Type B pancreatic cell (in vitro differentiated cells): ENCODE results near the gene EDN3. TPM values are rescaled to one million over a fixed set of nuclear protein-coding genes. Genes with fewer than 3 reads are reported as not detected.

Experiments
- DNase-seq: peaks from one replicate; pipeline ENCODE4 v3.0.0; 2021; ENCODE audit warnings: mixed read lengths; ENCODE audit not compliant: unreplicated experiment; ENCODE audit errors: extremely low spot score
- H3K27ac Mint-ChIP-seq: 2 replicates; pipeline ENCODE4 v1.8.0; 2021; ENCODE audit warnings: mild to moderate bottlenecking, mixed read lengths
- H3K27me3 Mint-ChIP-seq: 2 replicates; pipeline ENCODE4 v1.8.0; 2021; ENCODE audit warnings: mixed read lengths
- H3K36me3 Mint-ChIP-seq: 2 replicates; pipeline ENCODE4 v1.8.0; 2021; ENCODE audit warnings: mixed read lengths
- H3K4me1 Mint-ChIP-seq: one replicate; pipeline ENCODE4 v1.8.0; 2021; ENCODE audit warnings: mixed read lengths; ENCODE audit not compliant: unreplicated experiment
- H3K4me3 Mint-ChIP-seq: 2 replicates; pipeline ENCODE4 v1.8.0; 2021; ENCODE audit warnings: mild to moderate bottlenecking, mixed read lengths
- H3K9me3 Mint-ChIP-seq: 2 replicates; pipeline ENCODE4 v1.8.0; 2021; ENCODE audit warnings: mixed read lengths
- total RNA-seq: library from RNA; stranded (reverse); gene quantifications from 2 replicates; pipeline ENCODE4 v1.2.1, GENCODE V29; 2021; ENCODE audit warnings: low replicate concordance
- TF ChIP-seq, protein P1 (sequence below): fragments of 200-600 bp; sonication (generic); conservative IDR thresholded peaks from 2 replicates; pipeline ENCODE4 v1.5.0; 2021; ENCODE audit warnings: antibody characterized with exemption, mild to moderate bottlenecking

The EDN3 gene
- total RNA-seq, 1 donor from 2014 or later, result 30.4 TPM

- peaks cover 31% of the 10 kb centered on the region for H3K36me3 Mint-ChIP-seq
- peaks cover 41% of the 10 kb centered on the region for H3K27me3 Mint-ChIP-seq
- TF ChIP-seq, protein P1, sequence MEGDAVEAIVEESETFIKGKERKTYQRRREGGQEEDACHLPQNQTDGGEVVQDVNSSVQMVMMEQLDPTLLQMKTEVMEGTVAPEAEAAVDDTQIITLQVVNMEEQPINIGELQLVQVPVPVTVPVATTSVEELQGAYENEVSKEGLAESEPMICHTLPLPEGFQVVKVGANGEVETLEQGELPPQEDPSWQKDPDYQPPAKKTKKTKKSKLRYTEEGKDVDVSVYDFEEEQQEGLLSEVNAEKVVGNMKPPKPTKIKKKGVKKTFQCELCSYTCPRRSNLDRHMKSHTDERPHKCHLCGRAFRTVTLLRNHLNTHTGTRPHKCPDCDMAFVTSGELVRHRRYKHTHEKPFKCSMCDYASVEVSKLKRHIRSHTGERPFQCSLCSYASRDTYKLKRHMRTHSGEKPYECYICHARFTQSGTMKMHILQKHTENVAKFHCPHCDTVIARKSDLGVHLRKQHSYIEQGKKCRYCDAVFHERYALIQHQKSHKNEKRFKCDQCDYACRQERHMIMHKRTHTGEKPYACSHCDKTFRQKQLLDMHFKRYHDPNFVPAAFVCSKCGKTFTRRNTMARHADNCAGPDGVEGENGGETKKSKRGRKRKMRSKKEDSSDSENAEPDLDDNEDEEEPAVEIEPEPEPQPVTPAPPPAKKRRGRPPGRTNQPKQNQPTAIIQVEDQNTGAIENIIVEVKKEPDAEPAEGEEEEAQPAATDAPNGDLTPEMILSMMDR, result no peak
Measured at GRCh38 chr20:59307270-59307669, 6.9 kb downstream of the EDN3 start.

GRCh38 chr20:59308493-59309201 is 8.2 kb downstream of the EDN3 start:
- no peak overlapping the region for H3K4me3 Mint-ChIP-seq
- DNase-seq, result no peak
- H3K36me3 Mint-ChIP-seq, result peaks cover 26% of the 10 kb centered on the region
- no peaks in the 10 kb centered on the region for H3K9me3 Mint-ChIP-seq
- TF ChIP-seq, protein P1, result no peak
- peaks cover 27% of the 10 kb centered on the region for H3K27me3 Mint-ChIP-seq
- H3K27ac Mint-ChIP-seq, result no peak overlapping the region
- peaks cover 31% of the 10 kb centered on the region for H3K4me1 Mint-ChIP-seq

More at GRCh38 chr20:59307270-59307669, 6.9 kb downstream of the EDN3 start:
- no peak overlapping the region for H3K4me3 Mint-ChIP-seq
- H3K27ac Mint-ChIP-seq, result no peak overlapping the region
- no peak for DNase-seq
- H3K9me3 Mint-ChIP-seq, result no peaks in the 10 kb centered on the region
- H3K4me1 Mint-ChIP-seq, result peaks cover 37% of the 10 kb centered on the region

- Mint-ChIP-seq H3K9me3 (no peaks in the 10 kb centered on the region), H3K36me3 (peaks cover 21% of the 10 kb centered on the region), H3K4me1 (peaks cover 29% of the 10 kb centered on the region), H3K27ac (no peak overlapping the region), H3K4me3 (no peak overlapping the region), H3K27me3 (peaks cover 21% of the 10 kb centered on the region)
- TF ChIP-seq, protein P1, result no peak
- DNase-seq, result no peak
Measured at GRCh38 chr20:59309218-59309617, 8.8 kb downstream of the EDN3 start.

DNA sequence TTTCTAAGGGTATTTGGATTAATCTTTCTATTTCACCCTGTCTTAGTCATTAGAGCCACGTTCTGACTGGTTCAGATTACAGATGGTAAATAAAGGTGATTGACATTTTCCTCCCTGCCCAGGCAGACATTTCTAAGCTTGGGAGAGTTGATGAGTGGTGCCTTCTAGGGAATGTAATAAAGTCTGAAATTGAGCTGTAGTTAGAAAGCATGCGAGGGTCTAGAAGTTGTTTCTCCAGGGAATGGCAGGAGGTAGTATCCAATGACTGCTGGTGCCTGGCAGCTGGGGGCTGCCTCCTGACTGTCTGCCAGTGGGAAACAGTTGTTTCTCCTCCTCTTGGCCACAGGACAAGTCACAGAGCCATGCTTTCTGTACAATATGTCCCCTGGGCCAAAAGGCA is 14.6 kb downstream of the EDN3 start:
- peak overlapping the region; percentile 18 for H3K27ac Mint-ChIP-seq
- no peak for DNase-seq
- TF ChIP-seq, protein P1, result no peak
- H3K27me3 Mint-ChIP-seq, result peaks cover 23% of the 10 kb centered on the region
- no peak overlapping the region for H3K4me3 Mint-ChIP-seq
- H3K36me3 Mint-ChIP-seq, result peaks cover 22% of the 10 kb centered on the region
- H3K9me3 Mint-ChIP-seq, result no peaks in the 10 kb centered on the region
- peaks cover 55% of the 10 kb centered on the region for H3K4me1 Mint-ChIP-seq

GRCh38 chr20:59316911-59317731 is 16.7 kb downstream of the EDN3 start:
- TF ChIP-seq, protein P1, result no peak
- no peak overlapping the region for H3K4me3 Mint-ChIP-seq
- peaks cover 53% of the 10 kb centered on the region for H3K4me1 Mint-ChIP-seq
- H3K27me3 Mint-ChIP-seq, result peaks cover 22% of the 10 kb centered on the region
- H3K36me3 Mint-ChIP-seq, result peaks cover 13% of the 10 kb centered on the region
- H3K27ac Mint-ChIP-seq, result peak overlapping the region; percentile 23
- DNase-seq, result no peak
- H3K9me3 Mint-ChIP-seq, result no peaks in the 10 kb centered on the region
